Caco-2 (cell line): Measurements from ENCODE around the gene SMARCE1. TPM values are rescaled to one million over a fixed set of nuclear protein-coding genes. Genes with fewer than 3 reads are reported as not detected.

ENCODE experiments used
- BruUV-seq: library from RNA; stranded (reverse); fragments of 400-500 nt; replicated peaks from 2 replicates; lab custom pipeline; 2021; lab: Mats Ljungman, UMichigan
- CTCF ChIA-PET: fragments of 300-600 bp; sonication (Branson Sonifier 250); formaldehyde crosslinking; loops from one replicate; lab custom pipeline; 2022; ENCODE audit warnings: antibody characterized with exemption; lab: Charles Lee
- POLR2A ChIA-PET: fragments of 300-600 bp; sonication (Branson Sonifier 250); formaldehyde crosslinking; loops from one replicate; lab custom pipeline; 2022; ENCODE audit warnings: antibody characterized with exemption; lab: Charles Lee
- DNase-seq, 2 experiments: peaks; one replicate each; pipeline versions ENCODE4 v3.0.0 to v3.0.0-alpha.2; 2020 to 2022
- H3K27me3 ChIP-seq: replicated peaks from 2 replicates; pipeline ENCODE4 v1.6.0; 2011; ENCODE audit warnings: low read length; ENCODE audit not compliant: control insufficient read depth, insufficient read depth
- H3K36me3 ChIP-seq: 2 replicates; pipeline ENCODE4 v1.5.1; 2011; ENCODE audit warnings: low read length; ENCODE audit not compliant: control insufficient read depth, insufficient read depth
- H3K4me1 ChIP-seq: fragments of 250-450 bp; sonication (Bioruptor Pico); 2 replicates; pipeline ENCODE4 v1.5.1; 2020; ENCODE audit warnings: mild to moderate bottlenecking
- H3K4me3 ChIP-seq: 2 replicates; pipeline ENCODE4 v1.5.1; 2011; ENCODE audit warnings: low read depth, mild to moderate bottlenecking, control low read depth, low read length
- H3K9me3 ChIP-seq: fragments of 250-450 bp; sonication (Bioruptor Pico); 2 replicates; pipeline ENCODE4 v1.5.1; 2020; ENCODE audit warnings: mild to moderate bottlenecking, moderate library complexity
- H3K27ac Mint-ChIP-seq: one replicate; pipeline ENCODE4 v1.8.0; 2022; ENCODE audit warnings: mixed read lengths; ENCODE audit not compliant: unreplicated experiment
- H3K27me3 Mint-ChIP-seq: one replicate; pipeline ENCODE4 v1.8.0; 2022; ENCODE audit warnings: mixed read lengths; ENCODE audit not compliant: insufficient read depth, unreplicated experiment
- H3K36me3 Mint-ChIP-seq: one replicate; pipeline ENCODE4 v1.8.0; 2022; ENCODE audit warnings: mild to moderate bottlenecking, mixed read lengths; ENCODE audit not compliant: insufficient read depth, unreplicated experiment
- H3K4me1 Mint-ChIP-seq: one replicate; pipeline ENCODE4 v1.8.0; 2022; ENCODE audit warnings: low read depth, mixed read lengths; ENCODE audit not compliant: unreplicated experiment
- H3K4me3 Mint-ChIP-seq: one replicate; pipeline ENCODE4 v1.8.0; 2022; ENCODE audit warnings: mild to moderate bottlenecking, moderate library complexity, mixed read lengths; ENCODE audit not compliant: unreplicated experiment
- H3K9me3 Mint-ChIP-seq: one replicate; pipeline ENCODE4 v1.8.0; 2022; ENCODE audit warnings: mixed read lengths; ENCODE audit not compliant: unreplicated experiment
- CTCF ChIP-seq, 2 experiments: fragments of 200-600 bp in 1 of 2; IDR thresholded peaks; 1 replicate in 1 of 2; 2 replicates in 1 of 2; pipeline versions ENCODE4 v1.5.1 to v1.8.0; 2011 to 2022; ENCODE audit warnings: antibody characterized with exemption in 1 of 2, control low read depth in 1 of 2, inconsistent platforms in 1 of 2, low read depth in 1 of 2, low read length in 1 of 2, mild to moderate bottlenecking in 1 of 2, moderate library complexity in 1 of 2; ENCODE audit not compliant: insufficient read depth in 1 of 2, severe bottlenecking in 1 of 2, unreplicated experiment in 1 of 2
- intact Hi-C: fragments of 100-400 bp; cut with micrococcal nuclease; formaldehyde crosslinking; loops from one replicate; pipeline ENCODE4 v1.10.0; 2022; ENCODE audit not compliant: unreplicated experiment
- total RNA-seq: library from RNA; stranded (reverse); gene quantifications from 2 replicates; pipeline ENCODE4 v1.2.3, GENCODE V29; 2022

SMARCE1 gene
- total RNA-seq, 1 experiment from 2014 or later, result 126 TPM

GRCh38 chr17:40663252-40663651 is 15.6 kb upstream of the SMARCE1 start:
- Mint-ChIP-seq H3K4me1 (peaks cover 8% of the 10 kb centered on the region), H3K36me3 (no peaks in the 10 kb centered on the region), H3K27ac (no peak overlapping the region), H3K9me3 (no peaks in the 10 kb centered on the region), H3K4me3 (no peak overlapping the region), H3K27me3 (no peaks in the 10 kb centered on the region)
- intact Hi-C loops, result no loop called here
- no peak for DNase-seq
- Histone ChIP-seq H3K4me1 (peaks cover 14% of the 10 kb centered on the region; the same call in 1 of the 2 replicates), H3K27me3 (no peaks in the 10 kb centered on the region), H3K9me3 (no peaks in the 10 kb centered on the region), H3K4me3 (no peak overlapping the region), H3K36me3 (no peaks in the 10 kb centered on the region)
- BruUV-seq, result no TSS peak
- TF ChIP-seq CTCF (IDR thresholded peaks at IDR 0.05; ENCODE audit: insufficient read depth in 1 of 2, low read depth in 1 of 2, low read length in 1 of 2, severe bottlenecking in 1 of 2, unreplicated experiment in 1 of 2), result no peak
- ChIA-PET CTCF (no interaction called here), POLR2A (no interaction called here)

GRCh38 chr17:40659911-40660310 is 12.3 kb upstream of the SMARCE1 start:
- Mint-ChIP-seq H3K4me1 (no peaks in the 10 kb centered on the region), H3K4me3 (no peak overlapping the region), H3K9me3 (no peaks in the 10 kb centered on the region), H3K36me3 (no peaks in the 10 kb centered on the region), H3K27ac (no peak overlapping the region), H3K27me3 (no peaks in the 10 kb centered on the region)
- ChIA-PET POLR2A (no interaction called here), CTCF (no interaction called here)
- Histone ChIP-seq H3K36me3 (no peaks in the 10 kb centered on the region), H3K27me3 (no peaks in the 10 kb centered on the region), H3K9me3 (no peaks in the 10 kb centered on the region), H3K4me1 (peaks cover 6% of the 10 kb centered on the region; the same call in 1 of the 2 replicates), H3K4me3 (no peak overlapping the region)
- no peak for TF ChIP-seq CTCF (IDR thresholded peaks at IDR 0.05; ENCODE audit: insufficient read depth in 1 of 2, low read depth in 1 of 2, low read length in 1 of 2, severe bottlenecking in 1 of 2, unreplicated experiment in 1 of 2)
- BruUV-seq, result no TSS peak
- DNase-seq, result no peak
- intact Hi-C loops, result no loop called here

GRCh38 chr17:40658396-40658795 is 10.8 kb upstream of the SMARCE1 start:
- DNase-seq, result no peak
- no peaks in the 10 kb centered on the region for H3K9me3 Mint-ChIP-seq
- intact Hi-C loops, result no loop called here
- BruUV-seq, result no TSS peak
- H3K27ac Mint-ChIP-seq, result no peak overlapping the region
- Histone ChIP-seq H3K4me3 (no peak overlapping the region), H3K27me3 (no peaks in the 10 kb centered on the region), H3K36me3 (no peaks in the 10 kb centered on the region), H3K4me1 (peaks cover 6% of the 10 kb centered on the region; the same call in 1 of the 2 replicates), H3K9me3 (no peaks in the 10 kb centered on the region)
- H3K4me3 Mint-ChIP-seq, result no peak overlapping the region
- no peaks in the 10 kb centered on the region for H3K27me3 Mint-ChIP-seq
- TF ChIP-seq CTCF (IDR thresholded peaks at IDR 0.05; ENCODE audit: insufficient read depth in 1 of 2, low read depth in 1 of 2, low read length in 1 of 2, severe bottlenecking in 1 of 2, unreplicated experiment in 1 of 2), result no peak
- H3K36me3 Mint-ChIP-seq, result no peaks in the 10 kb centered on the region
- H3K4me1 Mint-ChIP-seq, result no peaks in the 10 kb centered on the region
- ChIA-PET POLR2A (no interaction called here), CTCF (no interaction called here)
